ENCODE results near the gene SLFN14. TPM values are rescaled to one million over a fixed set of nuclear protein-coding genes. Genes with fewer than 3 reads are reported as not detected.

SLFN14 gene
- total RNA-seq, 1 experiment from 2014 or later: not detected

DNA sequence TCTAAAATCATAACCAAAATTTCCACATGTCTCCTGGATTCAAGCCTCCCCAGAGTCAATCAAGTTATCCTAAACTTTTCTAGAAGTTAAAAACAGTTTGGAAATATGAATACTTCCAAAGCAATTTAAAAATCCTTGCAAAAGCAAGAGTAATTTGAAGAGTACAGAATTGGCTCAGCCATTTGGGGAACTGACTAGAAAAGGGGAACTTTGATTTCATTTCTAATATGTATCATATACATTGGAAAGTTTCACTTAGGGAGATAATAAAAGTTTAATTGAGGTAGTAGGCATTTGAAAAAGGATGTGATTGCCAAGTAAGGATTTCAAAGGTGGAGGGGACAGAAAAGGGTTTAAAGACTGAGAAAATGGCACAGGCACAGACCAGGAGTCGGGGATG is 14.1 kb downstream of the SLFN14 start:
- POLR2A ChIA-PET: no interaction called here
- H3K27me3 ChIP-seq (ENCODE audit: control insufficient read depth, insufficient read depth, low read length): peaks cover 16% of the 10 kb centered on the region
- no peak overlapping the region for H3K27ac ChIP-seq (ENCODE audit: low read length)
- ATAC-seq (no peak), DNase-seq (ENCODE audit: low read depth, low spot score) (no peak)
- no peaks in the 10 kb centered on the region for H3K9me3 ChIP-seq (ENCODE audit: control insufficient read depth, insufficient read depth, low read depth, low read length)
- no peak for TF ChIP-seq SIN3A (IDR thresholded peaks at IDR 0.05; ENCODE audit: borderline replicate concordance, insufficient read depth, low read depth, low read length)
- no peak for TF ChIP-seq POLR2AphosphoS5 (IDR thresholded peaks at IDR 0.05; ENCODE audit: low read depth, low read length)
- TF ChIP-seq, protein P1, sequence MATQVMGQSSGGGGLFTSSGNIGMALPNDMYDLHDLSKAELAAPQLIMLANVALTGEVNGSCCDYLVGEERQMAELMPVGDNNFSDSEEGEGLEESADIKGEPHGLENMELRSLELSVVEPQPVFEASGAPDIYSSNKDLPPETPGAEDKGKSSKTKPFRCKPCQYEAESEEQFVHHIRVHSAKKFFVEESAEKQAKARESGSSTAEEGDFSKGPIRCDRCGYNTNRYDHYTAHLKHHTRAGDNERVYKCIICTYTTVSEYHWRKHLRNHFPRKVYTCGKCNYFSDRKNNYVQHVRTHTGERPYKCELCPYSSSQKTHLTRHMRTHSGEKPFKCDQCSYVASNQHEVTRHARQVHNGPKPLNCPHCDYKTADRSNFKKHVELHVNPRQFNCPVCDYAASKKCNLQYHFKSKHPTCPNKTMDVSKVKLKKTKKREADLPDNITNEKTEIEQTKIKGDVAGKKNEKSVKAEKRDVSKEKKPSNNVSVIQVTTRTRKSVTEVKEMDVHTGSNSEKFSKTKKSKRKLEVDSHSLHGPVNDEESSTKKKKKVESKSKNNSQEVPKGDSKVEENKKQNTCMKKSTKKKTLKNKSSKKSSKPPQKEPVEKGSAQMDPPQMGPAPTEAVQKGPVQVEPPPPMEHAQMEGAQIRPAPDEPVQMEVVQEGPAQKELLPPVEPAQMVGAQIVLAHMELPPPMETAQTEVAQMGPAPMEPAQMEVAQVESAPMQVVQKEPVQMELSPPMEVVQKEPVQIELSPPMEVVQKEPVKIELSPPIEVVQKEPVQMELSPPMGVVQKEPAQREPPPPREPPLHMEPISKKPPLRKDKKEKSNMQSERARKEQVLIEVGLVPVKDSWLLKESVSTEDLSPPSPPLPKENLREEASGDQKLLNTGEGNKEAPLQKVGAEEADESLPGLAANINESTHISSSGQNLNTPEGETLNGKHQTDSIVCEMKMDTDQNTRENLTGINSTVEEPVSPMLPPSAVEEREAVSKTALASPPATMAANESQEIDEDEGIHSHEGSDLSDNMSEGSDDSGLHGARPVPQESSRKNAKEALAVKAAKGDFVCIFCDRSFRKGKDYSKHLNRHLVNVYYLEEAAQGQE (IDR thresholded peaks at IDR 0.05; ENCODE audit: insufficient read depth in 1 of 2, low read depth in 2 of 2, low read length in 1 of 2): no peak
- TF ChIP-seq, protein P2, sequence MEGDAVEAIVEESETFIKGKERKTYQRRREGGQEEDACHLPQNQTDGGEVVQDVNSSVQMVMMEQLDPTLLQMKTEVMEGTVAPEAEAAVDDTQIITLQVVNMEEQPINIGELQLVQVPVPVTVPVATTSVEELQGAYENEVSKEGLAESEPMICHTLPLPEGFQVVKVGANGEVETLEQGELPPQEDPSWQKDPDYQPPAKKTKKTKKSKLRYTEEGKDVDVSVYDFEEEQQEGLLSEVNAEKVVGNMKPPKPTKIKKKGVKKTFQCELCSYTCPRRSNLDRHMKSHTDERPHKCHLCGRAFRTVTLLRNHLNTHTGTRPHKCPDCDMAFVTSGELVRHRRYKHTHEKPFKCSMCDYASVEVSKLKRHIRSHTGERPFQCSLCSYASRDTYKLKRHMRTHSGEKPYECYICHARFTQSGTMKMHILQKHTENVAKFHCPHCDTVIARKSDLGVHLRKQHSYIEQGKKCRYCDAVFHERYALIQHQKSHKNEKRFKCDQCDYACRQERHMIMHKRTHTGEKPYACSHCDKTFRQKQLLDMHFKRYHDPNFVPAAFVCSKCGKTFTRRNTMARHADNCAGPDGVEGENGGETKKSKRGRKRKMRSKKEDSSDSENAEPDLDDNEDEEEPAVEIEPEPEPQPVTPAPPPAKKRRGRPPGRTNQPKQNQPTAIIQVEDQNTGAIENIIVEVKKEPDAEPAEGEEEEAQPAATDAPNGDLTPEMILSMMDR (IDR thresholded peaks at IDR 0.05): no peak
- TF ChIP-seq TCF7L2 (IDR thresholded peaks at IDR 0.05; ENCODE audit: low read depth, low read length): no peak
- CTCF ChIA-PET: no interaction called here
- in situ Hi-C loops (cut with HindIII; ENCODE audit: low pct_unique_long_range_greater_than_20kb, low sequenced_read_pairs) (loop anchor here (25.0 kb wide), 2 partner anchors 234 to 359 kb away; partner anchors contain the start of gene SLC35G3), intact Hi-C loops (cut with micrococcal nuclease; ENCODE audit: unreplicated experiment) (no loop called here)
- no TSS peak for BruUV-seq (replicated peaks)
- no peaks in the 10 kb centered on the region for H3K4me1 ChIP-seq (ENCODE audit: control insufficient read depth, insufficient read depth, low read length)
- H3K4me3 ChIP-seq (ENCODE audit: low read depth in 2 of 2, low read length in 2 of 2): no peak overlapping the region
- H3K36me3 ChIP-seq (ENCODE audit: control insufficient read depth, insufficient read depth, low read length): no peaks in the 10 kb centered on the region

DNA sequence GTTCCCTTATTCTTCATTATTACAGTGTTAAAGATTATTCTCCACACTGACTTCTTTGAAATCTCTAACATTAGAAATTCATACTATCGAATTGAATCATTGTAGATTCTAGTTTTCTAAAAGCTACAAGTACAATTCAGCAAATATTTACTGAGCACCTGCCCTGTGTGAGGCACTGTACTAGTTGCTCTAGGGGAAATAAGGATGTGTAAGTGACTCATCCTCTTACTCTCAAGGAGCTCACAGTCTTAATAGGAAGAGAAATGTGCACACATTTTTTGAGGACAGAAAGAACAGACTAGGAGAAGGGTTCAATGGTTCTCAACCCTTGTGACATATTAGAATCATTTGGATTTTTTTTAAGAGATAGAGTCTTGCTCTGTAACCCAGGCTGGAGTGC is 15.5 kb downstream of the SLFN14 start:
- H3K27me3 ChIP-seq (ENCODE audit: control insufficient read depth, insufficient read depth, low read length): peaks cover 12% of the 10 kb centered on the region; the same call in 1 of the 2 replicates
- in situ Hi-C loops (cut with HindIII; ENCODE audit: low pct_unique_long_range_greater_than_20kb, low sequenced_read_pairs) (loop anchor here (25.0 kb wide), 2 partner anchors 233 to 358 kb away; partner anchors contain the start of gene SLC35G3), intact Hi-C loops (cut with micrococcal nuclease; ENCODE audit: unreplicated experiment) (no loop called here)
- no peak overlapping the region for H3K4me3 ChIP-seq (ENCODE audit: low read depth in 2 of 2, low read length in 2 of 2)
- no peaks in the 10 kb centered on the region for H3K4me1 ChIP-seq (ENCODE audit: control insufficient read depth, insufficient read depth, low read length)
- H3K9me3 ChIP-seq (ENCODE audit: control insufficient read depth, insufficient read depth, low read depth, low read length): no peaks in the 10 kb centered on the region
- POLR2A ChIA-PET: interaction anchor here (0.6 kb wide), 1 partner anchor 247 kb away, joined by 3 read pairs; no protein-coding TSS in a partner anchor
- H3K27ac ChIP-seq (ENCODE audit: low read length): no peak overlapping the region
- H3K36me3 ChIP-seq (ENCODE audit: control insufficient read depth, insufficient read depth, low read length): no peaks in the 10 kb centered on the region
- ATAC-seq (no peak), DNase-seq (ENCODE audit: low read depth, low spot score) (no peak)
- CTCF ChIA-PET: interaction anchor here (0.8 kb wide), 1 partner anchor 9 kb away, joined by 3 read pairs; no protein-coding TSS in a partner anchor
- no peak for TF ChIP-seq SIN3A (IDR thresholded peaks at IDR 0.05; ENCODE audit: borderline replicate concordance, insufficient read depth, low read depth, low read length)
- TF ChIP-seq POLR2AphosphoS5 (IDR thresholded peaks at IDR 0.05; ENCODE audit: low read depth, low read length): no peak
- no peak for TF ChIP-seq TCF7L2 (IDR thresholded peaks at IDR 0.05; ENCODE audit: low read depth, low read length)
- TF ChIP-seq, protein P1 (IDR thresholded peaks at IDR 0.05; ENCODE audit: insufficient read depth in 1 of 2, low read depth in 2 of 2, low read length in 1 of 2): no peak
- TF ChIP-seq, protein P2 (IDR thresholded peaks at IDR 0.05): no peak
- BruUV-seq (replicated peaks): no TSS peak

Data from Panc1 (cell line).